ENCODE data around the gene LGR5.

Gene LGR5

DNA sequence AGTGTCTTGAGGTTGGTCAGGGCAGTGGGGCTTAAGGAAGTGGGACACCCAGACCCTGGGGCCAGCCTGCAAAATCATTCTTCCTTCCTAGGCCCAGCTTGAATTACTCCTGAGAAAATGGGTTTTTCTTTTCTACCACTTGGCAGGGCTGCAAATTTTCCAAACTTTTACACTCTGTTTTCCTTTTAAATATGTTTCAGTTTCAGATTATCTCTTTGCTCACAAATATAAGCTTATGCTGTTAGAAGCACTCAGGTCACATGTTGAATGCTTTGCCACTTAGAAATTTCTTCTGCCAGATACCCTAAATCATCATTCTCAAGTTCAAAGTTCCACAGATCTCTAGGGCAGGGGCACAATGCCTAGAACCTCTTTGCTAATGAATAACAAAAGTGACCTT lies 2.9 kb upstream of the LGR5 start:
- DNase-seq (ENCODE audit: low read depth) = no peak
- TF ChIP-seq, protein P1, sequence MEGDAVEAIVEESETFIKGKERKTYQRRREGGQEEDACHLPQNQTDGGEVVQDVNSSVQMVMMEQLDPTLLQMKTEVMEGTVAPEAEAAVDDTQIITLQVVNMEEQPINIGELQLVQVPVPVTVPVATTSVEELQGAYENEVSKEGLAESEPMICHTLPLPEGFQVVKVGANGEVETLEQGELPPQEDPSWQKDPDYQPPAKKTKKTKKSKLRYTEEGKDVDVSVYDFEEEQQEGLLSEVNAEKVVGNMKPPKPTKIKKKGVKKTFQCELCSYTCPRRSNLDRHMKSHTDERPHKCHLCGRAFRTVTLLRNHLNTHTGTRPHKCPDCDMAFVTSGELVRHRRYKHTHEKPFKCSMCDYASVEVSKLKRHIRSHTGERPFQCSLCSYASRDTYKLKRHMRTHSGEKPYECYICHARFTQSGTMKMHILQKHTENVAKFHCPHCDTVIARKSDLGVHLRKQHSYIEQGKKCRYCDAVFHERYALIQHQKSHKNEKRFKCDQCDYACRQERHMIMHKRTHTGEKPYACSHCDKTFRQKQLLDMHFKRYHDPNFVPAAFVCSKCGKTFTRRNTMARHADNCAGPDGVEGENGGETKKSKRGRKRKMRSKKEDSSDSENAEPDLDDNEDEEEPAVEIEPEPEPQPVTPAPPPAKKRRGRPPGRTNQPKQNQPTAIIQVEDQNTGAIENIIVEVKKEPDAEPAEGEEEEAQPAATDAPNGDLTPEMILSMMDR (conservative IDR thresholded peaks at IDR 0.05; ENCODE audit: control insufficient read depth, insufficient read depth, low read depth, low read length) = no peak
- no peak overlapping the region for H3K4me3 ChIP-seq (ENCODE audit: control insufficient read depth, low read depth, low read length)

DNA sequence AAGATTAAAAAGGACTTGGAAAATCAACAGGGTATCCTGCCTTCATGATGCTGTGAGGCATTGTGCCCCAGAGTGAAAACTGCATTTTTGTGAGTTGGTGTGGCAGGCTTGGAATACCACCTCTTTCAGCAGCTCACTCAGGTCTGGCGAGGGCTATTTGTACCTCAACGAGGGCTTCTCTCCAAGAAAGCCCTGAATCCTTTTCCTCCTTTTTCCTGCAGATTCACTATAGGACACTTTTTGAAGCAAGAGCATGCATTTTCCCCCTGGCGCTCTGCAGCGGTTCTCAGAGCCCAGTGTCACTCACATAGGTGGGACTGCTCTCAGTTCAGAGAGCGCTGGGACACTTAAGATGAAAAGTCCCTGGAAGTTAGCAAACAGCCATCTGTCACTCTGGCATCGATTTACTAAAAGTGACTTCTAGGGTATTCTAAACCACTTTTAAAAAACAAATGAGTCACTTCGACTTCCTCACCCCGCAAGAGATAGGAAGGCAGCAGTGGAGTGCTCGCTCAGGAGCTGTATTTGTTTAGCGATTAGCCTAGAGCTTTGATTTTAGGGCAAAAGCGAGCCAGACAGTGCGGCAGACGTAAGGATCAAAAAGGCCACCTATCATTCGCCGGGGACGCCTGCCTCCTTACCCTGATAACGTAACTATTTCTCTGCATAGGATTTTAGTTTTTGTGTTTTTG lies 782 bp upstream of the LGR5 start:
- TF ChIP-seq, protein P1 (conservative IDR thresholded peaks at IDR 0.05; ENCODE audit: control insufficient read depth, insufficient read depth, low read depth, low read length) = no peak
- no peak for DNase-seq (ENCODE audit: low read depth)
- peak overlapping the region; percentile 30 for H3K4me3 ChIP-seq (ENCODE audit: control insufficient read depth, low read depth, low read length)

DNA sequence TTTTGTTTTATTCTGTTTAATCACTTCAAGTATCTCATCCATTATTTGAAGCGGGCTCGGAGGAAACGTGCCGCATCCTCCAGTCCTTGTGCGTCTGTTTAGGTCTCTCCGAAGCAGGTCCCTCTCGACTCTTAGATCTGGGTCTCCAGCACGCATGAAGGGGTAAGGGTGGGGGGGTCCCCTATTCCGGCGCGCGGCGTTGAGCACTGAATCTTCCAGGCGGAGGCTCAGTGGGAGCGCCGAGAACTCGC lies 311 bp upstream of the LGR5 start:
- no peak for DNase-seq (ENCODE audit: low read depth)
- TF ChIP-seq, protein P1 (conservative IDR thresholded peaks at IDR 0.05; ENCODE audit: control insufficient read depth, insufficient read depth, low read depth, low read length) = no peak
- H3K4me3 ChIP-seq (ENCODE audit: control insufficient read depth, low read depth, low read length) = peak overlapping the region; percentile 30

DNA sequence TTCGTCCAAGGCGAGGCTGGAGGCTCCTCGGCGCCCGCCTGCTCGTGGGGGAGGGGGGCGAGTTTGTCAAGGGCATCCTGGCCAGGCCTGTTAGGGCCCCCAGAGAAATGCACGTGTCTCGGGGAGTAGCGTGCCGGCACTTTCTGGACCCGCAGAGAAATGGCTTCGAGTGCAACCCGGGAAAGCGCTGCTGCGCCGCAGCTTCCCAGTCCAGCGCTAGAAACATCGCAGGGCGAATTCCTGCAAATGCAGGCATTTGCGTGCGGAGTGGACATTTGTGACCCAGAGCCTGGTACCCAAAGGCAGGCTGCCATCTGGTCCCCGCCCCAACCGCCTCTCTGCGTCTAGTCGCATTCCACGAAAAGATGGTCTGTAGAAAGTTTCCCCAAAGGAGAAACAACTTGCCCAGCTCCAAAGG lies 756 bp downstream of the LGR5 start:
- TF ChIP-seq, protein P1 (conservative IDR thresholded peaks at IDR 0.05; ENCODE audit: control insufficient read depth, insufficient read depth, low read depth, low read length) = no peak
- H3K4me3 ChIP-seq (ENCODE audit: control insufficient read depth, low read depth, low read length) = no peak overlapping the region
- DNase-seq (ENCODE audit: low read depth) = no peak

DNA sequence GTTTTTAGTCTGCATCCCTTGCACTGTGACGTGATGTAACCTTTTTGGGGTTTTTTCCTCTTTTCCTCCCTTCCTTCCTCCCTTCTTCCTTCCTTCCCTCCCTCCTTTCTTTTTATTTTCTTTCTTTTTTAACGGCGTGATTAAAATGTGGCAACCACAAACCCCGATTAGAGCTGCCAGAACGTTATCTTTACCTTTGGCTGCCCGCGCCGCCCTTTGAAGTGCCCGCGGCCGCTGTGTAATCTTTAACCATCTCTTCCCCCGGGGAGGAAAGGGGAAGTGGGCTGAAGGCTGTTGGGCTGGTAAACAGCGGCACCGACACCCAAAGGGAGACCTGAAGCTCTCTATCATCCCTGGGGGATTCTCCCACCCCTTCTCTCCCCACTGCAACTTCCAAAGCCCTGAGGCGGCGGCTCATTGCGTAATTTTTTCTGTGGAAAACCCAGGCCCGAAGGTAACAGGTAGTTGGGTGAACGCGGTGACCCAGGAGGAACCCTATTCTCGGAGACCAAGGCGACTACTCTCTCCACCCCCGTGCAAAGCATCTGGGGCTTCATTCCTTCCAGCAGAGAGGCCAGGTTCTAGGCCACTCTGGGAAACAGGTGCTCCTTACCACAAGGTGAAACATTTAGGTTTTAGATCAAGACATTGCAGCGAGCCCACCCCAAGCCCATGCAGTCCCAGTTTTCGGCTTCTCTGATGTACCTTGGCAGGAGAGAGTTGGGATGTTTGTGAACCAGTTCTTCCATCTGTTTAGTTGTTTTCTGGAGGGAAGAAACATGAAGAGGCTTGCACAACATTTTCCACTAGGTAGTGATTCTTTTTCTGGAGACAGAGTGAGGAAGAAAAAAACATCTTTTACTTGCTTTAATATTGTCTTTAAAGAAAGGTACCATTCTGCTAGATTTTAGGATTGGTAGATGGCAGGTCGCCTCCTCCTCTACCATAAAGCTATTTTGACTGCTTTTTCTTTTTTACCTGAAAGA lies 1.5 kb downstream of the LGR5 start:
- DNase-seq (ENCODE audit: low read depth) = no peak
- H3K4me3 ChIP-seq (ENCODE audit: control insufficient read depth, low read depth, low read length) = no peak overlapping the region
- TF ChIP-seq, protein P1 (conservative IDR thresholded peaks at IDR 0.05; ENCODE audit: control insufficient read depth, insufficient read depth, low read depth, low read length) = no peak

DNA sequence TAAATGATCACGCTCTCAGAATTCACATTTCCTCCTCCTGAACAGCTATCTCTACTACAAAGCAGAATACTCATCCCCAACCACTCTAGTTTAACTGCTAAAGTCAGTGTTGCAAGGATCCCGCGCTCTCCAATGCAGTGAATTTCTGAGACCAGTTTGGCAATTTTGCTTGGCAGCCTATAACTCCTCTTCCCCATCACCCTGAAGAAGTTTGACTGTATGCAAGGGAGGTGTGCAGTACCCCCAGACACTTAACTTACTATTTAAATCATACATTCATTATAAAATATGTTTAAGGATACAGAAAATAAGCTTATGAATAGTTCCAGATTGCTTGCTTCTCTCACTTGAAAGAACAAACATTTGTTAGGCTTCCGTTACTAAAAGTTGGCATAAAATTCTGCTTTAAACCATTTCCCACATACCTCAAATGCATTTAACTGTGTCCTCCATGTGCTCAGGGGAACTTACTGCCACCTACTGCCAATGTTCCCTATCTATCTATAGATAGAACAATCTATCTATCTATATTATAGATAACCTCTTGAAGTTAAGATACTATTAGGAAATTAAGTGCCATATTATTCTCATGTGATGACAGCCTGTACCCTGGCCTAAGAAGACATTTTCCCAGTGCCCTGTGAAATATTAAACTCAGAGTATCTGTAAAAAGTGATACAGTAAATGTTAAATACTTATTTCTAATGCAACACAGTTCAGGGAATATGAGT lies 2.4 kb downstream of the LGR5 start:
- no peak overlapping the region for H3K4me3 ChIP-seq (ENCODE audit: control insufficient read depth, low read depth, low read length)
- DNase-seq (ENCODE audit: low read depth) = no peak
- TF ChIP-seq, protein P1 (conservative IDR thresholded peaks at IDR 0.05; ENCODE audit: control insufficient read depth, insufficient read depth, low read depth, low read length) = no peak

All from fibroblast of mammary gland (primary cell).